Glomerular visceral epithelial cell (primary cell): Measurements from ENCODE around the gene DOCK8.

Experiments used
- DNase-seq: peaks from one replicate; pipeline ENCODE4 v3.0.0-alpha.2; 2016; ENCODE audit errors: extremely low spot score

Gene DOCK8

DNA sequence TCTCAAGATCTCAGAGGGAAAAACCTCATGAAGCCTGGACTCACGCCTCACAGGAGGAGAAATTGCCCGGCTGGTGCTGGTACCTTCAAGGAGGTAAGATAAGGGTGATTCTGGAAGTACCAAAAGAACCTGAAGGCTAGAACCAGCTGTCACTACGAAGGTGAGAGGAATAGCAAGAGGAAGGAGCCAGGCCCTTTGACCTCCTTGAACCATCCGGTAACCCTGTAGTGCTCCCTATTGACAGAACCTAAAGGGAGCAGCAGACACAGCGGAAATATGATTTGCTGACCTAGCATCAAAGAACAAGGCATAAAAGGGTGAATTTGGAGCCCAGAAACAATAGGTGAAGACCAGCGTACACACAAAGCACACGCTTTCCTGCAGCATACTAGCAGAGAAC lies 92.2 kb downstream of the DOCK8 start:
- DNase-seq, result no peak

DNA sequence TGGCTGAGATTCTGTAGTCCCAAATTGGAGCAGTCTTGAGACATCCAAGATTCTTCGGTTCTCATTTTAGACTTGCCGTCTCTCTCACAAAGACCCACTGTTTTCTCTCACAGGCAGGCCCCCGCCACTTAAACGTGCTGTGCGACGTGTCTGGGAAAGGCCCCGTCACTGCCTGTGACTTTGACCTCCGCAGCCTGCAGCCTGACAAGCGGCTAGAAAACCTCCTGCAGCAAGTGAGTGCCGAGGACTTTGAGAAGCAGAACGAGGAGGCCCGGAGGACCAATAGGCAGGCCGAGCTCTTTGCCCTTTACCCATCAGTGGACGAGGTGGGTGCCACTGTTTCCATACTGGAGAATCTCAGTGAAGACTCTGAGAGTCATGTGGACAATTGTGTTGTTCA lies 97.2 kb downstream of the DOCK8 start:
- DNase-seq, result no peak

DNA sequence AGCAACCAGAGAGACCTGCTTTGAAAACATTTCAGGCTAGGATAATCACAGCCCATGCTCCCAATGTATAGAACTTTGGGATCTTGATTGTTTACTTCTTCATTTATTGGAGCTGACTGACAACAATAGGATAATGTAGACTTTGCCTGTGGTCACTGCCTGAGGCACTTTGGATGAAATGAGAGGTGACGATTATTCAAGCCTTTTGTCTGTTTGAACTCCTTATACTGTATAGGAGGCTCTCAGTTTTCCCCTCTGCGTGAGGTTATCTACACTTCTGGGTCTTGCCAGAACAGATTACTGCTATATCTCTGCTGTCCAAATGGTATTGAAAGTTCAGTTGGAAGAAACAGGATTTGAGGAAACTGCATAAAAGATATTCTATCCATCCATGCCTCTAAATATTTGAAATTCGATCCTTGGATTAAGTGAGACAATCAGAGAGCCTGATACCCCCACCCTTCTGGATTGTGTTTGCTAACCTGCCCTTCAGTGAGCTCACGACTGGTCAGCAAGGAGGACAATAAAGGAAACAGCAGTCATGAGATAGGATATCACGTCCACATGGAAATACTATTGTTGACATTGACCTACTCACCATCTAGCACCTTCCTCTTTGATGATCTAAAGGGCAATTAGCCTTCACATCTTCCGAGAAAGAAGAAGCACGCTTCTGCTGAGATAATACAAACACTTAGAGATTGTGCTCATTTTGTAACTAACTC lies 98.1 kb downstream of the DOCK8 start:
- no peak for DNase-seq

DNA sequence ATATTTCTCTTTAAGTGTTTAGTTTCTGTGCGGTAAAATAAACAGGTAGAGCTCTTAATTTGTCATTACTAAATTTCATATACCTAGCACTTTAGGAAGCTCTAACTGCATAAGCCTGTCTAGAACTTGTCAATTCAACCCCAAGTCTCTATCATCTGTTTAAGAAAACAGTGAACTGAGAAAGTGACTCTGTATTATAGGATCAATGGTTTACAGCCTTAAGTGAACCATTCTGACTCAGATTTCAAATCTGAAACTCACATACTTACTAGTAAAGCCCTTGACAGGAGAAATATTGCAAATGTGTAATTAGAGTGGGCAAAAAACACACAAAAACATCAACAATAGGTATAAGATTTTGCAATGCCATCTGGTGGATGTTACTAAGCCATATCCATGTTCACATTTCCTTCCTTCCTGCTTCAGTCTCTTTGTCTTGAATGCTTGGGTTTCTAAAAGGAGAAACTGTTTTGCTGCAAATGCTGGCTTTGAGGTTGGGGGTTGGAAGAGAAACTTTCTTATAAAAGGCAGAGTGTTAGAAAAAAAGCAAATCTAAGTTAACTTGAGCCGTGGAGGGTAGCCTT lies 101.8 kb downstream of the DOCK8 start:
- DNase-seq, result no peak

DNA sequence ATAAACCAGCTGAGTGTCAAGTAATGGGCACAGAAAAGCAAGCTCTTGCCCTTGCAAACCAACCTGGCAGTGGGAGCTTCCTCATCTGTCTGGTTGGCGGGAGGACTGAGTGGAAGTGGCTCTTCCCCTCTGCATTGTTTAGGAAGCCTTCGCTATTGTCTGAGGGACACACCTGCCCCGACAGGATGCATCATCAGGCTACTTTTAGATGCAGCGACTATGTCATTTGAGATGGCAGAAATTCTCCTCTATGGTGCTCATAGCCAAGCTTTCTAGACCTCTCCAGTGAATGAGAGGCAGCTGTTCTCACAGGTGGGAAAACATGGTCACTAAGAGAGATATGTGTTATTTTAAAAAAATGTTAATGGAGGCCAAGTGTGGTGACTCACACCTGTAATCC lies 104.0 kb downstream of the DOCK8 start:
- DNase-seq, result no peak

DNA sequence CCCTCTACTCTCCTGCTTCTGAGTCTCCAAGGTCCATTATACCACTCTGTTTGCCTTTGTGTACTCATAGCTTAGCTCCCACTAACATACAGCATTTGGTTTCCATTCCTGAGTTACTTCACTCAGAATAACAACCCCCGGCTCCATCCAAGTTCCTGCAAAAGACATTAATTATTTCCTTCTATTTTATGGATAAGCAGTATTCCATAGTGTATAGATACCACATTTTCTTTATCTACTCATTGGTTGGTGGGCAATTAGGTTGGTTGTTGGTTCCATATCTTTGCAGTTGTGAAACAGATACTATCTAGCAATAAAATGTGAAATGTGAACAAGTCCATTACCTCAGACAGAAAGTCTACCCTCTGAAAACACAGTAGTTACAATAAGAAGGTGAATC lies 110.3 kb downstream of the DOCK8 start:
- no peak for DNase-seq

DNA sequence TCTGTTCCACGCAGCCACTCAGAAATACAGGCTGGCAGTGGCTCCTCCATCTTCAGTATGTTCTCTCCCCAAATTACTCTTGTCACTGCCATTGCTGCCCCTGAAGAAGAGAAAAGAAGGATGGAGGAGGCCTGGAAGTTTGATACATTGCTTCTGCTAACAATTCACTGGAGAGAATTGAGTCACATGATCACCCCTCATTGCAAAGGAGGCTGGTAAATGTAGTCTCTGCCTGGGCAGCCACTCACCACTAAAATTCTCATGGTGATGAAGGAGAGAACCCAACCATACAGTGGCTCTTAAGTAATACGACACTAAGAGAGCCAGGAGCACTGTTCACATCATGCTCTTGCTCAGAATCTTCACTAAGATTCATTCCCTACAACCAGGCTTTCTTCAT lies 112.0 kb downstream of the DOCK8 start:
- DNase-seq, result no peak

DNA sequence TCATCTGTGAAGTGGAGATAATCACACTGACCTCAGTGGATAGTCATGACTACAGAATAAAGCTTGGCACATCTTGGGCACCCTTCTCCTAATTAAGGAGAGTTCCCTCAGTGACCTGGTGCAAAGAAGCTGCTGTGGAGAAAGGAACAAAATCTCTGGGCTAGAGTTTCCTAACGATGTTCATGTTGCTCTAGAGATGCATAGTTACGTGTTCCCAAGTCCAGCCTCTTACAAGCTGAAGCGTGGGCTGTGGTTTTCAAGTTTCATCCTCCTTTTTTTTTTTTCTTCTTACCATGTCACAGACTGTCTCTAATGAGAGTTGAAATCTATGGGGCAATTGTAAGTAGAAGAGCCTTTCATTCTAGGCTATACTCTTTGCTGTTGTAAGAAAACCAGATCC lies 113.8 kb downstream of the DOCK8 start:
- no peak for DNase-seq

DNA sequence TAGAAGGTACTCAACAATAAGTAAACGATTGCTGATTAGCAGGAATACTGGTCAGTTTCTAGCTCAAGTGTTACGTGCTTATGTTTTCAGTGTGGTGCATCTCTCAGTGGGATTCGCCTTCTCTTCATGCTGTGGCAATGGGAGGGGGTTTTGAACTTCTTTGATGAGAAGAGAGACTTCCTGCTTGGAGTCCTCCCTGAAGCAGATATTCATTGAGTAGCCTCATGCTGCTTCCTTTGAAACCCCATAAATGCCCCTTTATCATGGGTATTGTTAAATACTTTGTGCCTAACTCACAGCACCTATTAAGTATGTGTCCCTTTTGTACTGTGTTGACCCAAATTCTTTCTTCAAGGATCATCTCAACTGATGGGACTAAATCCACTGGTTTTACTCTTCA lies 116.5 kb downstream of the DOCK8 start:
- no peak for DNase-seq

DNA sequence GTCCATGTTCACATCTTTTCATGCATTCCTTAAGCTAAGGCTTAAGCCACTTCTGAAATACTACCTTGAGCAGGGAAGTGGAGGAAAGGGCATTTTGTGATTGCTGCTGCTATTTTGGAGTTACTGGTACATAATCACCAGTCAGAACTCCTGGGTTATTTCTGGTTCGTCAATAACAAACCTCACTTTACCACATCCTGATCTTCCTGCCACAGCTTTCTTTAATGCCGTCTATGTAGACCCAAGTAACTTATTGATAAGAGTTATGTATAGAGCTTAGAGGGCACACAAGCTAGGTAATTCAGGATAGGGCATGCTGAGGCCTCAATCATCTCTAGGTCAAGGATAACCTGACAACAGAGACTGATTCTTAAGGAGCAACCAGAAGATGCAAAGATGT lies 120.7 kb downstream of the DOCK8 start:
- no peak for DNase-seq

DNA sequence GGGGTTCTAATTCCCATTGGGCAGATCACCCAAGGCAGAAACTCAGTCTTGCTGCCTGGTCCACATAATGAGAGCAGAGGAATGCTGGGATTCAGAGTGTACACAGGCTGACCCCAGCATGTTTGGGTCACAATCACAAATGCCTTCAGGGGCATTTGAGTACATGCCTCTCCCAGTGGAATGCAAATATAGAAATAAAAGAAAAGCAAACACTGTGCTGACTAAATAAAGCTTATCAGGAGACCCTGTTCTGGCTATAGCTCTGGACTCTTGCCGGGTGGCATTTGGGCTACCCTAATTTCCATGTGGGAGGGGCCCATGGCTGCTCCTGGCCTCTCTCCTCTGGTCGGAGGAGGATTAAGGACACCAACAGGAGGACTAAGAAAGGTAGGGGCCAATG lies 121.4 kb downstream of the DOCK8 start:
- DNase-seq, result no peak

DNA sequence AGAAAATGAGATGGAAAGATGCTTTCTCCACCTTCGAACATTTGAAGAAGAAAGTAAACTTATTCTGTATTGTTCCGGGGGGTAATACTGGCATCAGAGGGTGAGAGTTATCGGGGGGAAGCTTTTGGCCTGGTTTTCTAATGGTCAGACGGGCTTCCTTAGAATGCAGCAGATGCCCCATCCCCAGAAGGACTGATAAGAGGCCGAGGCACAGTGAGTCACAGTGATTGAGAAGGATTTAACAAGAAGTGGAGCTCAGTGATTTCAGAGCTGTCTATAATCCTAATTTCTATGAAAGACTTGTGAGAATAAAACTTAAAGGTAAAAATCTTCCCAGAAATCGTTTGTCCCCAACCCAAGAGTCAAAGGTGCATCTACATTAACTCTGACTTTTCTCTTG lies 123.9 kb downstream of the DOCK8 start:
- no peak for DNase-seq

DNA sequence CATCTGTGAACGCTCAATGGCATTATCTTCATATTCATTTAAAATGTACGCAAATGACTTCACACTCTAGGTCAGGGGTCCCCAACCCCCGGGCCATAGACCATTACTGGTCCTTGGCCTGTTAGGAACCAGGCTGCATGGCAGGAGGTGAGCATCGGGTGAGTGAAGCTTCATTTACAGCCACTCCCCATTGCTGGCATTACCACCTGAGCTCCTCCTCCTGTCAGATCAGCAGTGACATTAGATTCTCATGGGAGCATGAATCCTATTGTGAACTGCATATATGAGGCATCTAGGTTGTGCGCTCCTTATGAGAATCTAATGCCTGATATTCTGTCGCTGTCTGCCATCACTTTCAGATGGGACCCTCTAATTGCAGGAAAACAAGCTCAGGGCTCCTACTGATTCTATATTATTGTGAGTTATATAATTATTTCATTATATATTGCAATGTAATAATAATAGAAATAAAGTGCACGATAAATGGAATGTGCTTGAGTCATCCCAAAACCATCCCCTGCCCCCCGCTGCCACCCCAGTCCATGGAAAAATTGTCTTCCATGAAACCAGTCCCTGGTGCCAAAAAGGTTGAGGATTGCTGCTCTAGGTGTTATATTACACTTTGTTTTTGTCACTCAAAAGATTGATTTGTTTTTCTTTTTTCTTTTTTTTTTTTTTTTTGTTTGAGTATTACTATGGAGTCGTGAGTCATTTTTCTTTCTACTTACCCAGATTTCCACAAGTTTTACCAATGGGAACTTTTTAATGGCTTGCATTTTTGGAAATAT lies 127.2 kb downstream of the DOCK8 start:
- DNase-seq, result no peak

DNA sequence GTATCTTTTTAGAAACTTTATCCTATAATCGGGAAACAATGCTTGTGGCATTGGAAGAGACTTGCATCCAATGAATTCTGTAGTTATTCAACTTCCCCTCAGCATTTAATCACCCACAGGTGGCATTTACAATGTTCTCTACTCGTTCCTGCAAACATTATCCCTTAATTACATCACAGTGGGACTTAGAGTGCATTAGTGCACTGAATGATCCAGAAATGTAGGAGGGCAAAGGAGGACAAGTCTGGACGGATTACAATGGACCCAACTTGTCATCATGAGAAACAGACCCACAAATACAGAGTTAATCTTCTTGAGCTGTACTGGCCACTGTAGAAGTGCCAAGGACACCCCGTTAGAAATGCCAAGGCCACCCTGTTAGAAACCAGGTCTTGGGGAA lies 129.1 kb downstream of the DOCK8 start:
- DNase-seq, result no peak

DNA sequence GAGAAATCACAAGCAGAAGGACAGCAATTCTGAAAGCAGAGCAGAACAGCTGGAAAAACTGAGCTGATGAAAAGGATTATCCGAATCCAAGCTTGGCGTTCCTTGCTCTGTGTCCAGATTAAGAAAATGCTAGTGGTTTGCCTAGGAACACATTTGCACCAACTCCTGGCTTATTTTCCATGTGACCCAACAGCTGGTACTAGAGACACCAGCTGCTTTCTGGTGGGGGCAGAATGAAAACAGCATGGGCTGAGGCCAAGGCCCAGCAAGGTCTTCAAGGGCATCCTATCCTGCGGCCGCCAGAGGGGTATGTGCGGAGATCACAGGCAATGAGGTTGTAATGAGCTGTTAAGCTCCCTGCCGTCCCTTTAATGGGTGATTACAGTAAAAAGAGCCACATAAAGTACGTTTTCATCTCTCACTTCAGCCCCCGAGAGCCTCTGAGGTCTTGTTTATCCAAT lies 131.5 kb downstream of the DOCK8 start:
- DNase-seq, result no peak

DNA sequence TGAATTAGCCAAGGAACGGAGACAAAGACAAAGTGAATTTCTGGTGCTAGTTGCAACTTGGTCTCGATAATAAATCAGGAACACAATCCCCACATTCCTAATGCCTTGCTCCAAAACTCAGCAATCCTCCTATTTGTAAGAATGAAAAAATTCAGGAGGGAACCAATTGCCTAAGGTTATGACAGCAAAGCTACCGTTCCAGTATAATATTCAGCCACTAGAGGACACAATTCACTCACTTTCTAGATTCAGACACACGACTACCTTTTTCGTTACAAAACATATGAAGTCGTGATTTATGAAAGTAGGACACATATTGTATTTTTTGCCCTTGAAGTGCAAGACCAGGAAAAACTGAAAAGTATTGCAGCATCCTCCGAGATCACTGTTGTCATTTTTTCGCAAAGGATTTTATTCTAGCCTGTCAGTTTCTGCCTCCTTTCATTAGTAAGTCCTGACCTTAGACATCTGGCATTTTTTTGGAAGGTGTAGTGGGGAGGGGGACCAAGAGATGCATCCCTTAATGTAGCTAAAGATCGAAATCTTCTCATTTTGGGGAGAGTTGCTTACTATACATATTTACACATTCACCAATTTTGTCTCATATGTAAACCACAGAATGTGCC lies 133.1 kb downstream of the DOCK8 start:
- peak; percentile 24 for DNase-seq

DNA sequence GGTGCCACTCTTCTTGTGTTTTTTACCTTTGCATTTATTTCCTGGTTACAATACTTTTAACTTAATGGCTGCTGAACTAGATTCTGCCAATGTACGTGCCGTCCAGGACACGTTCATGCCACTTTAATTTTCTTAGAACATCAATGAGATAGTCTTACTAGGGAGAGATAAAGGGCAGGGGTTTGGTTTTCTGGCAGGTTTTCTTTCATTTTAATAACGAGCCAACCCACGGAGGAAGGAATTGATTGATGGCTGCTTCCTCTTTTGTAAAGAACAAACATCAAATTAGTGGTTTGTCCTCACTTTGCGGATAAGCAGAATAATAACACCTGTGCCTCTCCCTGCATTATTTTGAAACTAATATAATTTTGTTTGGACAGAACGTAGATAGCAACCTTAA lies 135.7 kb downstream of the DOCK8 start:
- no peak for DNase-seq

DNA sequence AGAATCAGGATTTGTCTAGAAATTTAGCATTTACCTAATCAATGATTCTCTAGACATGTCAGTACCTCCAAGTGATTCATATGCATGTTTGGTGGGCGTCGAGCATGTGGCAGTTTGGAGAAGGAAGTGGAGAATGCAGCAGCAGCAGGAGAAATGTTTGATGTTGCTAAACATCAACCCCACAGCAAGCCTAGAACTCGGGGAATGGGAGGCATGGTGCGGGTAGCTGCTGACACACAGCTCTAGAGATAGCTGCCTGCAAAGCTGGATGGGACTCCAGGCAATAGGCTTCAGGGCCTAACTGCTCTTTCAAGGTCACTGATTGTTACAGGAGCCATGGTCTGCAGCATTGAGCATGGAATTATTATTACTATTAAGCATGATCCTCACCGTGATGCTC lies 137.3 kb downstream of the DOCK8 start:
- no peak for DNase-seq

DNA sequence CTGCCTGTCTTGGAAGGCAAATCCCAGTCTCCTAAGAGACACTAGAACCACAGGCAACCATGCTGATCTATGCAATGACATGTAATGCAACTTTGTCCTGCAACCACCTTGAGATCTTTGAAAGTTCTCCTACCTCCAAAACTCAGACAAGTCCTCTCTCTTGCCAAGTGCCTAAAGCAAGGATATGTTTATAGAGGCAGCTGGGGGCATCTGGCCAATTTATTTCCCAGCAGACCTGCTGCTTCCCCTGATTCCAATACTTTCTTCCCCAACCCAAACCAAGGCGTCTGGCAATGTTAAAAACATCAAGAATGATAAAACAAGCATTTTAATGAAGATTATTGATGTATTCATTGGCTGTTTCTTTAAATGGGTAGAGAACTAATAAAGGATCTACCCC lies 138.4 kb downstream of the DOCK8 start:
- DNase-seq, result no peak

DNA sequence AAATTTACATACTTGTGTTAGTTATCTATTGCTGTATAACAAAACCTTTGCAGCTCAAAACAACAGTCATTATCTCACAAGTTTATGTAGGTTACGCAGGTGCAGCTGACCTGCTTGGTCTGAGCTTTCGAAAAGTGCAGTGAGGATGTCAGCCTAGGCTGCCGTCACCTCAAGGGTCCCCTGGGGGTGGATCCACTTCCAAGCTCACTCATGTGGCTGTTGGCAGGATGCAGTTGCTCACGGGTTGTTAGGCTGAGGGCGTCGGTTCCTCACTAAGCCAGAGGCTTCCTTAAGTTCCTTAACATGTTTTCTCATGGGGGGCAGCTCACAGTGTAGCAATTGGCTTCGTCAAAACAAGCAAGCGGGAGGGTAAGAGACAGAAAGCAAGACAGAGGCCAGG lies 139.8 kb downstream of the DOCK8 start:
- no peak for DNase-seq

DNA sequence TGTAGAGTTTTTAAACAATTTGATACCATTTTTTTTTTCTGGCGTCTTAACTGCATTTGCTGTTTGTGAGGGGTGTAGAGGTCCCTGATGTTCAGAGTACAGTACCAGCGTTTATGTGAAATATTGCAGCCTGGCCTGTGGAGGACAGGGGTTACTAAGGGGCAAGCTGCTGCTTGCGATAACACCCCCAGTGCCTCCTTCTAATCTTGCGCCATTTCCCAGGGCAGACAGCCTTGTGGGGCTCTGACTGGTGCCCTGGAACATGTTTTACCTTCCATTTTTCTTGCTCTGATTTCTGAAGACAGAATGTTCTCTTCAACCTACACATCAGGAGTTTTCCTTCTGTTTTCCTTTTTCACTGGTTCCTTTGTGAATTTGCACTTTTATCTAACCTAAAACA lies 142.9 kb downstream of the DOCK8 start:
- no peak for DNase-seq

DNA sequence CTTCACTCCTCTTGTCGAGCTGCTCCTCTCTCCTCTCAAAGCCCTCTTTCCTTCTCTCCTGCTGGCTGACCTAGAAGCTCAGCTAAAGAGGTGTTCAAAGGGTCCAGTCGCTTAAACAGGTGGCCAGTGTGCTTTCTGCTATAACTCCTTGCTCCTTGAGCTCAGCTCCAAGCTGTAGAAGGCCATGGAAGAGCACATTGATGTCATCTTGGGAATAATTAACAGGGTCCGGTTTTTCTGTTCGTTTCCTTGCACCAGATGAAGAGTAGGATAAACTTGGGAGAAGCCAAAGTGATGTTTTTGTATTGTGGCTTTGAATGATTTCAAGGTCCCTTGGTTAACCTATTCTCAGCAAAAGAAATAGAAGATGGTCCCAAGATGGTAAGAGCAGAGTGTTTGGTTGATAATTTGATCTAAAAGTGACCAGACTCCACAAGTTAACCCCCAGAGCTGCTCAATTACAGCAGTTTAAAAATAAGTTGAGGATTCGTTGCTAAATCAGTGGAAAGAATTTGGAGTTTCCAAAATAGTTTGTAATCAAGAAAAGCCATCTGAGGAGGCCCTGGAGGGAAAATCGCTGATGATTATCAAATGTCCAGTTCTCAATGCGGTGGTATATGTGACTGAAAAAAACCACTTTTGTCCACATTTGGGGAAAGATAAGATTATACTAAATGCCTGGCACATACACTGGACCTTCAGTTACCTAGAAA lies 148.1 kb downstream of the DOCK8 start:
- no peak for DNase-seq
